WTC11 (cell line): ENCODE measurements around the gene ASNSD1.

Experiments used
- ARID4B ChIP-seq: sonication (generic); formaldehyde crosslinking; IDR thresholded peaks from 2 replicates; pipeline ENCODE4 v1.8.0; 2023; ENCODE audit warnings: missing genetic modification reagents, mild to moderate bottlenecking, borderline replicate concordance
- CTCF ChIP-seq: fragments of 200-600 bp; IDR thresholded peaks from 2 replicates; pipeline ENCODE4 v1.8.0; 2022; ENCODE audit warnings: antibody characterized with exemption
- ESRRA ChIP-seq: sonication (generic); formaldehyde crosslinking; IDR thresholded peaks from 2 replicates; pipeline ENCODE4 v1.8.1; 2022; ENCODE audit warnings: mild to moderate bottlenecking, missing genetic modification reagents, borderline replicate concordance
- MAX ChIP-seq: sonication (generic); formaldehyde crosslinking; IDR thresholded peaks from 2 replicates; pipeline ENCODE4 v1.8.0; 2022; ENCODE audit warnings: mild to moderate bottlenecking, missing genetic modification reagents
- PRDM15 ChIP-seq: sonication (generic); formaldehyde crosslinking; IDR thresholded peaks from 2 replicates; pipeline ENCODE4 v1.8.0; 2022; ENCODE audit warnings: missing genetic modification reagents

GRCh38 chr2:189628817-189629530, 32.3 kb upstream of the ASNSD1 start:
- TF ChIP-seq ARID4B (CRISPR knock-in tag): no peak
- TF ChIP-seq CTCF: no peak
- no peak for TF ChIP-seq MAX (CRISPR knock-in tag)
- TF ChIP-seq ESRRA (CRISPR knock-in tag): no peak
- TF ChIP-seq PRDM15 (CRISPR knock-in tag): no peak
